ENCODE measurements around the gene OXA1L.

DNA sequence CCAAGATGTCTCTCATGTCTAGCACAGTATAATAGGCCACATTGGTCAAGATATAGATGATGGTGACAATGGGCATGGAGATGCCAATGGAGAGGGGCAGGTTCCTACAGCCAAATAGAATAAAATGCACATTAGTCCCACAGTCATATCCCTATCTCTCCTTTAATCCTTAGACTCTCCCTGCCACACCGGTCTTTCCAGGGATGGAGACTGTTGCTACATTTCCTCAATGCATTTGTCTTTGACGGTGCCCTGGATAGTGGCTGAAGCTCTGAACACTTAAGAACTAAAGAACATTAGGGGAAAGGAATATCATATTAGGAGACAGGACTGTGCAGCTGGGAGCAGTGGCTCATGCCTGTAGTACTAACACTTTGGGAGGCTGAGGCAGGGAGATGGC, 9.7 kb downstream of the OXA1L start:
- TF ChIP-seq SP1 (IDR thresholded peaks at IDR 0.05) (no peak), ELF4 (IDR thresholded peaks at IDR 0.05) (no peak), L3MBTL2 (conservative IDR thresholded peaks at IDR 0.05) (no peak), TARDBP (IDR thresholded peaks at IDR 0.05) (no peak), FOXK2 (IDR thresholded peaks at IDR 0.05) (no peak), FOXA1 (IDR thresholded peaks at IDR 0.05) (no peak), CTBP1 (IDR thresholded peaks at IDR 0.05; ENCODE audit: borderline replicate concordance) (no peak), LEF1 (IDR thresholded peaks at IDR 0.05; ENCODE audit: borderline replicate concordance) (no peak), ARNT (IDR thresholded peaks at IDR 0.05) (no peak), ZNF384 (IDR thresholded peaks at IDR 0.05) (no peak)
- TF ChIP-seq, protein P1, sequence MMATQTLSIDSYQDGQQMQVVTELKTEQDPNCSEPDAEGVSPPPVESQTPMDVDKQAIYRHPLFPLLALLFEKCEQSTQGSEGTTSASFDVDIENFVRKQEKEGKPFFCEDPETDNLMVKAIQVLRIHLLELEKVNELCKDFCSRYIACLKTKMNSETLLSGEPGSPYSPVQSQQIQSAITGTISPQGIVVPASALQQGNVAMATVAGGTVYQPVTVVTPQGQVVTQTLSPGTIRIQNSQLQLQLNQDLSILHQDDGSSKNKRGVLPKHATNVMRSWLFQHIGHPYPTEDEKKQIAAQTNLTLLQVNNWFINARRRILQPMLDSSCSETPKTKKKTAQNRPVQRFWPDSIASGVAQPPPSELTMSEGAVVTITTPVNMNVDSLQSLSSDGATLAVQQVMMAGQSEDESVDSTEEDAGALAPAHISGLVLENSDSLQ (IDR thresholded peaks at IDR 0.05): no peak

All from HEK293T (cell line).